HepG2 (cell line): ENCODE measurements around the gene SULT1E1. TPM values are rescaled to one million over a fixed set of nuclear protein-coding genes. Genes with fewer than 3 reads are reported as not detected.

ENCODE experiments used
- ATAC-seq: fragments of 200-7000 bp; cut with Tn5 transposase; 3 replicates; pipeline ENCODE4 v1.9.1; 2020; ENCODE audit warnings: mild to moderate bottlenecking, moderate library complexity
- BruUV-seq: library from RNA; stranded (reverse); fragments of 400-500 nt; replicated peaks from 2 replicates; lab custom pipeline; 2021; lab: Mats Ljungman, UMichigan
- CTCF ChIA-PET: fragments of 300-600 bp; formaldehyde crosslinking; extraction: SDS; loops from one replicate; lab custom pipeline; 2021; ENCODE audit warnings: low total read pairs, inconsistent platforms, low intra/inter-chr PET ratio; lab: Yijun Ruan, JAX
- POLR2A ChIA-PET: fragments of 350-600 bp; sonication (Branson Sonifier 250); formaldehyde crosslinking; loops from one replicate; lab custom pipeline; 2020; ENCODE audit warnings: antibody characterized with exemption, inconsistent platforms; lab: Yijun Ruan, JAX
- DNase-seq: peaks from one replicate; pipeline ENCODE4 v3.0.0-alpha.2; 2015; ENCODE audit warnings: low spot score
- FAIRE-seq: peaks from 3 replicates; lab custom pipeline; 2011; peaks lifted over from hg19 to GRCh38; lab: Jason Lieb, UNC
- H2AFZ ChIP-seq: one replicate; pipeline ENCODE4 v1.6.1; 2011; ENCODE audit warnings: low read length, inconsistent platforms
- H3K27ac ChIP-seq: fragments of 300-600 bp; 3 replicates; pipeline ENCODE4 v1.8.0; 2011; ENCODE audit warnings: mixed run types, mild to moderate bottlenecking, mixed read lengths, low read length, inconsistent platforms; ENCODE audit not compliant: insufficient read depth; ENCODE audit errors: extremely low read length
- H3K27me3 ChIP-seq, 2 experiments: fragments of 200-600 bp in 1 of 2; 2 replicates in 1 of 2; 3 replicates in 1 of 2; pipeline versions ENCODE4 v1.6.0 to v1.8.0; 2011; ENCODE audit warnings: low read length in 2 of 2, mild to moderate bottlenecking in 2 of 2, moderate library complexity in 2 of 2, inconsistent platforms in 1 of 2; ENCODE audit not compliant: insufficient read depth in 2 of 2, control insufficient read depth in 1 of 2
- H3K36me3 ChIP-seq, 2 experiments: fragments of 200-600 bp in 1 of 2; replicated peaks in 1 of 2; 2 replicates in 1 of 2; 3 replicates in 1 of 2; pipeline versions ENCODE4 v1.5.1 to v1.8.0; 2011; ENCODE audit warnings: low read length in 2 of 2, inconsistent platforms in 1 of 2; ENCODE audit not compliant: insufficient read depth in 2 of 2, control insufficient read depth in 1 of 2
- H3K4me1 ChIP-seq: 2 replicates; pipeline ENCODE4 v1.5.1; 2012; ENCODE audit warnings: low read length, inconsistent platforms; ENCODE audit not compliant: insufficient read depth
- H3K4me2 ChIP-seq: 2 replicates; pipeline ENCODE4 v1.6.0; 2011; ENCODE audit warnings: low read depth, low read length, inconsistent platforms
- H3K4me3 ChIP-seq, 3 experiments: fragments of 200-600 bp in 1 of 3; sonication (generic), shearing (Covaris generic) in 1 of 3; replicated peaks in 1 of 3; 2 replicates each; pipeline ENCODE4 v1.5.1; 2011 to 2016; ENCODE audit warnings: low read length in 3 of 3, inconsistent platforms in 2 of 3, low read depth in 2 of 3, mild to moderate bottlenecking in 2 of 3, control low read depth in 1 of 3, mixed read lengths in 1 of 3; ENCODE audit not compliant: insufficient read depth in 1 of 3
- H3K79me2 ChIP-seq: one replicate; pipeline ENCODE4 v1.6.1; 2011; ENCODE audit warnings: low read length, inconsistent platforms; ENCODE audit not compliant: insufficient read depth
- H3K9ac ChIP-seq: 2 replicates; pipeline ENCODE4 v1.6.0; 2011; ENCODE audit warnings: mild to moderate bottlenecking, low read depth, low read length, inconsistent platforms; ENCODE audit not compliant: insufficient read depth
- H3K9me3 ChIP-seq: 2 replicates; pipeline ENCODE4 v1.5.1; 2012; ENCODE audit warnings: mild to moderate bottlenecking, low read length
- H4K20me1 ChIP-seq: 2 replicates; pipeline ENCODE4 v1.6.0; 2011; ENCODE audit warnings: inconsistent platforms, mild to moderate bottlenecking, low read length, moderate library complexity; ENCODE audit not compliant: insufficient read depth
- ARHGAP35 ChIP-seq: sonication (generic); formaldehyde crosslinking; IDR thresholded peaks from 2 replicates; pipeline ENCODE4 v1.9.0; 2022; ENCODE audit warnings: mild to moderate bottlenecking, inconsistent platforms, moderate library complexity, missing genetic modification reagents, borderline replicate concordance
- CAMTA2 ChIP-seq: sonication (generic); formaldehyde crosslinking; IDR thresholded peaks from 2 replicates; pipeline ENCODE4 v1.4.0; 2020; ENCODE audit warnings: mild to moderate bottlenecking, missing genetic modification reagents, borderline replicate concordance
- CBX5 ChIP-seq: sonication (generic); formaldehyde crosslinking; IDR thresholded peaks from 2 replicates; pipeline ENCODE4 v1.4.0; 2020; ENCODE audit warnings: missing genetic modification reagents, borderline replicate concordance
- CCDC6 ChIP-seq: sonication (generic); formaldehyde crosslinking; IDR thresholded peaks from 2 replicates; pipeline ENCODE4 v1.8.1; 2022; ENCODE audit warnings: mild to moderate bottlenecking, missing genetic modification reagents, moderate library complexity
- CENPT ChIP-seq: sonication (generic); formaldehyde crosslinking; IDR thresholded peaks from 2 replicates; pipeline ENCODE4 v1.8.0; 2022; ENCODE audit warnings: low read depth, mild to moderate bottlenecking, moderate library complexity, missing genetic modification reagents
- DBP ChIP-seq: sonication (generic); formaldehyde crosslinking; IDR thresholded peaks from 2 replicates; pipeline ENCODE4 v1.4.0; 2020; ENCODE audit warnings: missing genetic modification reagents; ENCODE audit errors: not compliant biosample characterization
- POGZ ChIP-seq: sonication (generic); formaldehyde crosslinking; IDR thresholded peaks from 2 replicates; pipeline ENCODE4 v1.4.0; 2020; ENCODE audit warnings: mild to moderate bottlenecking, missing genetic modification reagents
- POLR2AphosphoS5 ChIP-seq: IDR thresholded peaks from 2 replicates; pipeline ENCODE4 v1.6.1; 2012; ENCODE audit warnings: low read depth, low read length
- SMYD3 ChIP-seq: sonication (generic); formaldehyde crosslinking; IDR thresholded peaks from 2 replicates; pipeline ENCODE4 v1.8.1; 2023; ENCODE audit warnings: mild to moderate bottlenecking, missing genetic modification reagents
- TFDP2 ChIP-seq: sonication (generic); formaldehyde crosslinking; IDR thresholded peaks from 2 replicates; pipeline ENCODE4 v1.4.0; 2020; ENCODE audit warnings: missing genetic modification reagents
- ZNF253 ChIP-seq: sonication (generic); formaldehyde crosslinking; IDR thresholded peaks from 2 replicates; pipeline ENCODE4 v1.8.0; 2022; ENCODE audit warnings: mild to moderate bottlenecking, missing genetic modification reagents, borderline replicate concordance
- ZNF331 ChIP-seq: sonication (generic); formaldehyde crosslinking; IDR thresholded peaks from 2 replicates; pipeline ENCODE4 v1.4.0; 2020; ENCODE audit warnings: missing genetic modification reagents
- ZNF337 ChIP-seq: sonication (generic); formaldehyde crosslinking; IDR thresholded peaks from 2 replicates; pipeline ENCODE4 v1.5.1; 2020; ENCODE audit warnings: missing genetic modification reagents, low read depth, mild to moderate bottlenecking, borderline replicate concordance
- ZNF775 ChIP-seq: sonication (generic); formaldehyde crosslinking; IDR thresholded peaks from 2 replicates; pipeline ENCODE4 v1.4.0; 2020; ENCODE audit warnings: missing genetic modification reagents, mild to moderate bottlenecking, moderate library complexity, borderline replicate concordance
- ZNF788 ChIP-seq: sonication (generic); formaldehyde crosslinking; IDR thresholded peaks from 2 replicates; pipeline ENCODE4 v1.5.0; 2020; ENCODE audit warnings: mild to moderate bottlenecking, missing genetic modification reagents, borderline replicate concordance
- WGBS: methylation state at CpG from one replicate; pipeline ENCODE4 v1.1.6; 2017; ENCODE audit warnings: low lambda C conversion rate; 5-methylcytosine and 5-hydroxymethylcytosine counted together
- in situ Hi-C: cut with HindIII; loops from 2 replicates; pipeline ENCODE4 v1.10.0; 2017; ENCODE audit warnings: low pct_unique_long_range_greater_than_20kb; ENCODE audit not compliant: extremely low pct_ligation_motif_present
- intact Hi-C: fragments of 100-400 bp; cut with micrococcal nuclease; formaldehyde crosslinking; loops from one replicate; pipeline ENCODE4 v1.10.0; 2022; ENCODE audit not compliant: unreplicated experiment
- polyA plus RNA-seq, 8 experiments: library from polyadenylated mRNA; depleted of rRNA in 3 of 8; stranded (reverse) in 7 of 8; unstranded in 1 of 8; fragments of >200 nt; fragmentation: Illumina TruSeq in 4 of 8; extraction: Trizol in 4 of 8; gene quantifications; 2 replicates each; pipeline versions ENCODE4 v1.2.1 to v1.2.3, GENCODE V29; 2011 to 2016; ENCODE audit warnings: low read depth in 4 of 8, missing spikeins in 1 of 8, mixed read lengths in 1 of 8; ENCODE audit not compliant: insufficient read depth in 1 of 8
- total RNA-seq, 5 experiments: library from RNA; depleted of rRNA; stranded (reverse); fragments of >200 nt; fragmentation: Illumina TruSeq; extraction: Trizol; gene quantifications; 2 replicates each; pipeline ENCODE4 v1.2.3, GENCODE V29; 2016; ENCODE audit warnings: low read depth in 1 of 5
- TF ChIP-seq, protein P1 (sequence below): IDR thresholded peaks from 2 replicates; pipeline ENCODE4 v1.6.1; 2018; ENCODE audit warnings: missing genetic modification reagents
- TF ChIP-seq, protein P2 (sequence below): sonication (generic); formaldehyde crosslinking; IDR thresholded peaks from 2 replicates; pipeline ENCODE4 v1.4.0; 2020; ENCODE audit warnings: missing genetic modification reagents, mild to moderate bottlenecking, borderline replicate concordance

SULT1E1 gene
- total and polyA plus RNA-seq, 2 of the 13 experiments (the other 11 are each of a cell fraction or from before 2014, with no cell fraction given): 1.7 to 3.9 TPM

GRCh38 chr4:69813628-69814027 lies 46.3 kb downstream of the SULT1E1 start:
- DNase-seq (no peak), ATAC-seq (no peak), FAIRE-seq (no peak)
- H3K4me1 ChIP-seq: peaks cover 8% of the 10 kb centered on the region
- intact Hi-C loops: no loop called here
- TF ChIP-seq, protein P1, sequence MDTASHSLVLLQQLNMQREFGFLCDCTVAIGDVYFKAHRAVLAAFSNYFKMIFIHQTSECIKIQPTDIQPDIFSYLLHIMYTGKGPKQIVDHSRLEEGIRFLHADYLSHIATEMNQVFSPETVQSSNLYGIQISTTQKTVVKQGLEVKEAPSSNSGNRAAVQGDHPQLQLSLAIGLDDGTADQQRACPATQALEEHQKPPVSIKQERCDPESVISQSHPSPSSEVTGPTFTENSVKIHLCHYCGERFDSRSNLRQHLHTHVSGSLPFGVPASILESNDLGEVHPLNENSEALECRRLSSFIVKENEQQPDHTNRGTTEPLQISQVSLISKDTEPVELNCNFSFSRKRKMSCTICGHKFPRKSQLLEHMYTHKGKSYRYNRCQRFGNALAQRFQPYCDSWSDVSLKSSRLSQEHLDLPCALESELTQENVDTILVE (CRISPR knock-in tag): no peak
- TF ChIP-seq, protein P2, sequence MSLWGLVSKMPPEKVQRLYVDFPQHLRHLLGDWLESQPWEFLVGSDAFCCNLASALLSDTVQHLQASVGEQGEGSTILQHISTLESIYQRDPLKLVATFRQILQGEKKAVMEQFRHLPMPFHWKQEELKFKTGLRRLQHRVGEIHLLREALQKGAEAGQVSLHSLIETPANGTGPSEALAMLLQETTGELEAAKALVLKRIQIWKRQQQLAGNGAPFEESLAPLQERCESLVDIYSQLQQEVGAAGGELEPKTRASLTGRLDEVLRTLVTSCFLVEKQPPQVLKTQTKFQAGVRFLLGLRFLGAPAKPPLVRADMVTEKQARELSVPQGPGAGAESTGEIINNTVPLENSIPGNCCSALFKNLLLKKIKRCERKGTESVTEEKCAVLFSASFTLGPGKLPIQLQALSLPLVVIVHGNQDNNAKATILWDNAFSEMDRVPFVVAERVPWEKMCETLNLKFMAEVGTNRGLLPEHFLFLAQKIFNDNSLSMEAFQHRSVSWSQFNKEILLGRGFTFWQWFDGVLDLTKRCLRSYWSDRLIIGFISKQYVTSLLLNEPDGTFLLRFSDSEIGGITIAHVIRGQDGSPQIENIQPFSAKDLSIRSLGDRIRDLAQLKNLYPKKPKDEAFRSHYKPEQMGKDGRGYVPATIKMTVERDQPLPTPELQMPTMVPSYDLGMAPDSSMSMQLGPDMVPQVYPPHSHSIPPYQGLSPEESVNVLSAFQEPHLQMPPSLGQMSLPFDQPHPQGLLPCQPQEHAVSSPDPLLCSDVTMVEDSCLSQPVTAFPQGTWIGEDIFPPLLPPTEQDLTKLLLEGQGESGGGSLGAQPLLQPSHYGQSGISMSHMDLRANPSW (CRISPR knock-in tag): no peak
- TF ChIP-seq DBP (no peak), POGZ (no peak), SMYD3 (CRISPR knock-in tag) (no peak), TFDP2 (CRISPR knock-in tag) (no peak), ZNF337 (CRISPR knock-in tag) (no peak), ARHGAP35 (CRISPR knock-in tag) (no peak), ZNF775 (CRISPR knock-in tag) (no peak), ZNF788 (CRISPR knock-in tag) (no peak), CAMTA2 (CRISPR knock-in tag) (no peak), POLR2AphosphoS5 (no peak), CCDC6 (no peak), CBX5 (CRISPR knock-in tag) (no peak), CENPT (no peak), ZNF253 (CRISPR knock-in tag) (no peak), ZNF331 (CRISPR knock-in tag) (no peak)
- no peaks in the 10 kb centered on the region for H3K79me2 ChIP-seq
- H3K9me3 ChIP-seq: no peaks in the 10 kb centered on the region
- no TSS peak for BruUV-seq
- H3K27me3 ChIP-seq: no peaks in the 10 kb centered on the region
- H3K9ac ChIP-seq: no peak overlapping the region
- H3K27ac ChIP-seq: no peak overlapping the region
- ChIA-PET CTCF (no interaction called here), POLR2A (no interaction called here)
- WGBS: 92% methylated on average over 1 of the region's 1 CpG
- H4K20me1 ChIP-seq: no peaks in the 10 kb centered on the region
- in situ Hi-C loops: no loop called here
- H3K4me3 ChIP-seq: no peak overlapping the region
- H3K36me3 ChIP-seq: no peaks in the 10 kb centered on the region
- no peak overlapping the region for H3K4me2 ChIP-seq
- H2AFZ ChIP-seq: no peak overlapping the region
